Choroid plexus epithelial cell (primary cell): ENCODE measurements around the gene MAP1LC3B2.

Experiments used
- DNase-seq: peaks from one replicate; pipeline ENCODE4 v3.0.0-alpha.2; 2010; ENCODE audit warnings: low read depth
- H3K4me3 ChIP-seq: 2 replicates; pipeline ENCODE4 v1.5.1; 2011; ENCODE audit warnings: low read depth, mild to moderate bottlenecking, control low read depth, low read length, moderate library complexity
- CTCF ChIP-seq: conservative IDR thresholded peaks from 2 replicates; pipeline ENCODE4 v1.5.1; 2011; ENCODE audit warnings: low read depth, mild to moderate bottlenecking, control low read depth, inconsistent platforms, low read length, moderate library complexity

MAP1LC3B2 gene

GRCh38 chr12:116541547-116542344 is 17.4 kb upstream of the MAP1LC3B2 start:
- DNase-seq, result no peak
- TF ChIP-seq CTCF, result no peak

GRCh38 chr12:116542345-116542956 is 16.7 kb upstream of the MAP1LC3B2 start:
- H3K4me3 ChIP-seq, result no peak overlapping the region
- no peak for DNase-seq
- TF ChIP-seq CTCF, result no peak

More at GRCh38 chr12:116541547-116542344, 17.4 kb upstream of the MAP1LC3B2 start:
- H3K4me3 ChIP-seq, result no peak overlapping the region

GRCh38 chr12:116544656-116545055 is 14.5 kb upstream of the MAP1LC3B2 start:
- no peak overlapping the region for H3K4me3 ChIP-seq
- DNase-seq, result no peak
- TF ChIP-seq CTCF, result no peak

- no peak overlapping the region for H3K4me3 ChIP-seq
- TF ChIP-seq CTCF, result no peak
- DNase-seq, result no peak
Observed at GRCh38 chr12:116545144-116545543, 14.0 kb upstream of the MAP1LC3B2 start.

- TF ChIP-seq CTCF, result no peak
- DNase-seq, result no peak
- H3K4me3 ChIP-seq, result no peak overlapping the region
Observed at GRCh38 chr12:116545936-116546335, 13.2 kb upstream of the MAP1LC3B2 start.

GRCh38 chr12:116547955-116548501 is 11.2 kb upstream of the MAP1LC3B2 start:
- no peak overlapping the region for H3K4me3 ChIP-seq
- no peak for TF ChIP-seq CTCF
- DNase-seq, result peak; percentile 68

- no peak overlapping the region for H3K4me3 ChIP-seq
- no peak for TF ChIP-seq CTCF
- DNase-seq, result no peak
Observed at GRCh38 chr12:116549993-116550392, 9.2 kb upstream of the MAP1LC3B2 start.
